ENCODE measurements around the gene ANKRD52. TPM values are rescaled to one million over a fixed set of nuclear protein-coding genes. Genes with fewer than 3 reads are reported as not detected.

ANKRD52 gene
- total RNA-seq, 1 donor from 2014 or later = 31.3 TPM

Other genes with a start within 250 kb of the ANKRD52 start
- 1.1 and 3.0 TPM in 2 replicates for gene IKZF4, start 237.3 kb downstream of the ANKRD52 start, total RNA-seq
- gene RPS26, start 216.5 kb downstream of the ANKRD52 start, total RNA-seq = 451 and 1,430 TPM in 2 replicates
- gene ERBB3, start 178.2 kb downstream of the ANKRD52 start, total RNA-seq = 178 and 188 TPM in 2 replicates
- gene PA2G4, start 153.8 kb downstream of the ANKRD52 start, total RNA-seq = 233 and 241 TPM in 2 replicates
- 1,498 and 1,992 TPM in 2 replicates for gene RPL41, start 141.8 kb downstream of the ANKRD52 start, total RNA-seq
- gene ZC3H10, start 140.1 kb downstream of the ANKRD52 start, total RNA-seq = 4.9 and 5.5 TPM in 2 replicates
- gene ESYT1, start 130.1 kb downstream of the ANKRD52 start, total RNA-seq = 442 and 481 TPM in 2 replicates
- 3,936 and 4,339 TPM in 2 replicates for gene MYL6B, start 105.8 kb downstream of the ANKRD52 start, total RNA-seq
- 883 and 1,119 TPM in 2 replicates for gene MYL6, start 100.0 kb downstream of the ANKRD52 start, total RNA-seq
- 75.8 and 80.0 TPM in 2 replicates for gene SMARCC2, start 68.9 kb downstream of the ANKRD52 start, total RNA-seq
- 90.4 and 121 TPM in 2 replicates for gene RNF41, start 36.5 kb downstream of the ANKRD52 start, total RNA-seq
- 29.2 and 32.0 TPM in 2 replicates for gene NABP2, start 34.0 kb downstream of the ANKRD52 start, total RNA-seq
- gene SLC39A5, start 28.3 kb downstream of the ANKRD52 start, total RNA-seq = not detected in 2 replicates
- gene COQ10A, start 8.6 kb upstream of the ANKRD52 start, total RNA-seq = 87.8 and 112 TPM in 2 replicates
- 178 and 184 TPM in 2 replicates for gene CS, start 41.9 kb upstream of the ANKRD52 start, total RNA-seq
- gene CNPY2, start 57.6 kb upstream of the ANKRD52 start, total RNA-seq = 83.1 and 92.9 TPM in 2 replicates
- gene PAN2, start 75.6 kb upstream of the ANKRD52 start, total RNA-seq = 44.4 and 49.3 TPM in 2 replicates
- 0.51 TPM in 1 of 2 replicates, not detected in the other for gene IL23A, start 80.5 kb upstream of the ANKRD52 start, total RNA-seq
- 196 and 202 TPM in 2 replicates for gene STAT2, start 101.7 kb upstream of the ANKRD52 start, total RNA-seq
- not detected in 2 replicates for gene APOF, start 104.5 kb upstream of the ANKRD52 start, total RNA-seq
- gene TIMELESS, start 191.0 kb upstream of the ANKRD52 start, total RNA-seq = 4.5 and 5.5 TPM in 2 replicates
- 0.24 TPM in 1 of 2 replicates, not detected in the other for gene MIP, start 196.3 kb upstream of the ANKRD52 start, total RNA-seq
- 2.1 and 2.4 TPM in 2 replicates for gene SPRYD4, start 210.2 kb upstream of the ANKRD52 start, total RNA-seq
- not detected in 2 replicates for gene GLS2, start 229.8 kb upstream of the ANKRD52 start, total RNA-seq